Measurements from ENCODE around the gene KIAA1217. TPM values are rescaled to one million over a fixed set of nuclear protein-coding genes. Genes with fewer than 3 reads are reported as not detected.

Gene KIAA1217
- total and polyA plus RNA-seq, 2 of the 8 experiments (the other 6 are each of a cell fraction or from before 2014, with no cell fraction given) = 4.5 to 15.6 TPM

DNA sequence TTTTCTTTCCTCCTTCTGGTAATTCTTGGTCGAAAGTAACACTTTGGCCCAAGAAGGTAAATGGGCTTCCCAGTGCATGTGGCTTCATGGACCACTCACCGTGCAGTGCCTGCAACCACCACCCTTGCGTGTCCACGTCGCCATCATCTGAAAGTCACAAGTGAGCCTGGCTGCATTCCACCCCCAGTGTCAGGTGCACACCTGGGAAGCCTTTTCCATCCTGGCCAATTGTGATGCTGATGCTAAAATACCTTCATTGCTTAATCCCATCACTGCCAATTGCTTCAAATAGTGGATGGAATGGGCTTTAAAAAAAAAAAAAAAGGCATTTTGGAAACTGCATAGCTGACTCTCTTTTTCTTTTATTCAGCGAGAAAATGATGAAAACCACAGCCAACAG, 285.8 kb downstream of the KIAA1217 start (continued):
- TF ChIP-seq ATF3 (IDR thresholded peaks at IDR 0.05; ENCODE audit: insufficient read depth, low read depth, low read length) (no peak), CHD2 (IDR thresholded peaks at IDR 0.05; ENCODE audit: low read length) (no peak), MAX (IDR thresholded peaks at IDR 0.05) (no peak), POU5F1 (IDR thresholded peaks at IDR 0.05; ENCODE audit: low read depth, low read length) (0 out of 2 replicates have a peak, but pooled peaks have one; percentile 7), SP2 (IDR thresholded peaks at IDR 0.05; ENCODE audit: low read length) (no peak)

All from H1 (cell line).